ENCODE data around the gene ITGA5. TPM values are rescaled to one million over a fixed set of nuclear protein-coding genes. Genes with fewer than 3 reads are reported as not detected.

Gene ITGA5
- total RNA-seq, 1 experiment from 2014 or later: 8.0 TPM

DNA sequence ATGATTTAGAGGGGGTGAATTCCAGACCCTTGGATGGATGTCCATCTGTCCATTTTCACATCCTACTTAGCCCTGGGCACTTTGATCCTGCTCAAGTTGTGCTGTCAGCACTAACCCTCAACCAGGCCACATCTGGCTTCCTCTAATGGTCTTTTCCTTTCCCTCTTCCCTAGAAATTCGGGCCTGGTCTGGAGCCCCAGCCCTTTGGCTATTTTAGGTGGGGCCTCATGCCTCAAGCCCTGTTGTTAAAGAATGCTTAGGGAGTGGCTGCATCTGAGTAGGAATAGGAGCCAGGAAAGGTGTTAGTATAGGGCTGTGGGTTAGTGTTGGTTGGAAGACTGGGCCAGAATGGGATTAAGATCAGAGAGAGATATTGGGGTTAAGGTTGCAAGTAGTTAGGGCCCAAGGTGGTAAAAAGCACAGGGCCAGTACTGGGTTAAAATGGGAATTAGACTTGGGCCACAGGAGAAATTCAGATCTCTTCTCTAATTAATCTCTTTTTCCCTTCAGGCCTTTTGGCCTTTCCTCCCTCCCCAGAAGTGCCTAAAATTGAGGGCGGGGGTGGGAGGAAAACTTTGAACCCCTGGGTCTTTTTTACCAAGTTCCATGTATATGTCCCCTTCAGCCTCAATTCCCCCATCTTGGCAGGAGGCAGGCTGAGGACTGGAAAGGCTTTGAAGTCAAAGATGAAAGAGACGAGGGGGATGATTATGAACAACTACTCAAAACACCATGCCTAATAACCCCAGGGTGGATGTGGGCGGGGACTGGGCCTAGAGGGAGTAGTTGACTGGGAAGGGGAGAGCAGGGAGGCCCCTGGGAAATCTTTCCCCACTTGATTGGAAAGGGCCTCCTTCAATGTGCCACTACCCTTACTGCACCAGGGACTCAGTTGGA, 30.6 kb downstream of the ITGA5 start:
- BruUV-seq (replicated peaks): no TSS peak
- CTCF ChIA-PET: interaction anchor here (0.6 to 1.8 kb wide), 6 partner anchors 9 to 1970 kb away, joined by 4 to 8 read pairs (median 5); partner anchors contain the start of gene COPZ1
- H3K27ac Mint-ChIP-seq (ENCODE audit: unreplicated experiment): no peak overlapping the region
- TF ChIP-seq, protein P1, sequence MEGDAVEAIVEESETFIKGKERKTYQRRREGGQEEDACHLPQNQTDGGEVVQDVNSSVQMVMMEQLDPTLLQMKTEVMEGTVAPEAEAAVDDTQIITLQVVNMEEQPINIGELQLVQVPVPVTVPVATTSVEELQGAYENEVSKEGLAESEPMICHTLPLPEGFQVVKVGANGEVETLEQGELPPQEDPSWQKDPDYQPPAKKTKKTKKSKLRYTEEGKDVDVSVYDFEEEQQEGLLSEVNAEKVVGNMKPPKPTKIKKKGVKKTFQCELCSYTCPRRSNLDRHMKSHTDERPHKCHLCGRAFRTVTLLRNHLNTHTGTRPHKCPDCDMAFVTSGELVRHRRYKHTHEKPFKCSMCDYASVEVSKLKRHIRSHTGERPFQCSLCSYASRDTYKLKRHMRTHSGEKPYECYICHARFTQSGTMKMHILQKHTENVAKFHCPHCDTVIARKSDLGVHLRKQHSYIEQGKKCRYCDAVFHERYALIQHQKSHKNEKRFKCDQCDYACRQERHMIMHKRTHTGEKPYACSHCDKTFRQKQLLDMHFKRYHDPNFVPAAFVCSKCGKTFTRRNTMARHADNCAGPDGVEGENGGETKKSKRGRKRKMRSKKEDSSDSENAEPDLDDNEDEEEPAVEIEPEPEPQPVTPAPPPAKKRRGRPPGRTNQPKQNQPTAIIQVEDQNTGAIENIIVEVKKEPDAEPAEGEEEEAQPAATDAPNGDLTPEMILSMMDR (IDR thresholded peaks at IDR 0.05; ENCODE audit: unreplicated experiment): no peak
- intact Hi-C loops (cut with micrococcal nuclease; ENCODE audit: unreplicated experiment): no loop called here
- no peaks in the 10 kb centered on the region for H3K36me3 Mint-ChIP-seq (ENCODE audit: insufficient read depth, unreplicated experiment)
- DNase-seq: no peak
- H3K9me3 Mint-ChIP-seq (ENCODE audit: low read depth, unreplicated experiment): no peaks in the 10 kb centered on the region
- H3K4me1 Mint-ChIP-seq (ENCODE audit: low read depth, unreplicated experiment): peaks cover 25% of the 10 kb centered on the region
- no peak overlapping the region for H3K4me3 Mint-ChIP-seq (ENCODE audit: low read depth, unreplicated experiment)
- peaks cover 24% of the 10 kb centered on the region for H3K27me3 Mint-ChIP-seq (ENCODE audit: unreplicated experiment)

DNA sequence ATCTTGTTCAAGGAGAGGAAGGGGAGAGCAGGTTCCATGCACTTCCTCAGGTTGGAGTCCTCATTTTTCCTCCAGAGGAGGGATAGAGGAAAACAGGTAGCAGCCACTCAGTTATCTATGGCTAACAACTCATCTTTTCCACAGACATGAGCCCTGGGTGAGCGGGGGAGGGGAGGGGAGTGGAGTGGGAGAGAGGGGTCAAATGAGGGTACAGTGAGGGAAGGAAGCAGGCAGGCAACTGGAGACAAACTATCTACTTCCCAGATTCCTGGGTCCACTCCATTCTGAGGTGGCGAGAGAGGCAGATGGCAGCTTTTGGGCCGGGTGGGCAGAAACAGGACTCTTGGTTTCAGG, 32.0 kb downstream of the ITGA5 start:
- Mint-ChIP-seq H3K36me3 (ENCODE audit: insufficient read depth, unreplicated experiment) (no peaks in the 10 kb centered on the region), H3K4me3 (ENCODE audit: low read depth, unreplicated experiment) (no peak overlapping the region), H3K27me3 (ENCODE audit: unreplicated experiment) (peaks cover 10% of the 10 kb centered on the region), H3K9me3 (ENCODE audit: low read depth, unreplicated experiment) (no peaks in the 10 kb centered on the region), H3K4me1 (ENCODE audit: low read depth, unreplicated experiment) (peaks cover 25% of the 10 kb centered on the region), H3K27ac (ENCODE audit: unreplicated experiment) (no peak overlapping the region)
- TF ChIP-seq, protein P1 (IDR thresholded peaks at IDR 0.05; ENCODE audit: unreplicated experiment): no peak
- intact Hi-C loops (cut with micrococcal nuclease; ENCODE audit: unreplicated experiment): no loop called here
- DNase-seq: no peak
- CTCF ChIA-PET: interaction anchor here (1.4 to 1.8 kb wide), 4 partner anchors 12 to 135 kb away, joined by 3 to 8 read pairs (median 4); no protein-coding TSS in a partner anchor
- BruUV-seq (replicated peaks): no TSS peak

DNA sequence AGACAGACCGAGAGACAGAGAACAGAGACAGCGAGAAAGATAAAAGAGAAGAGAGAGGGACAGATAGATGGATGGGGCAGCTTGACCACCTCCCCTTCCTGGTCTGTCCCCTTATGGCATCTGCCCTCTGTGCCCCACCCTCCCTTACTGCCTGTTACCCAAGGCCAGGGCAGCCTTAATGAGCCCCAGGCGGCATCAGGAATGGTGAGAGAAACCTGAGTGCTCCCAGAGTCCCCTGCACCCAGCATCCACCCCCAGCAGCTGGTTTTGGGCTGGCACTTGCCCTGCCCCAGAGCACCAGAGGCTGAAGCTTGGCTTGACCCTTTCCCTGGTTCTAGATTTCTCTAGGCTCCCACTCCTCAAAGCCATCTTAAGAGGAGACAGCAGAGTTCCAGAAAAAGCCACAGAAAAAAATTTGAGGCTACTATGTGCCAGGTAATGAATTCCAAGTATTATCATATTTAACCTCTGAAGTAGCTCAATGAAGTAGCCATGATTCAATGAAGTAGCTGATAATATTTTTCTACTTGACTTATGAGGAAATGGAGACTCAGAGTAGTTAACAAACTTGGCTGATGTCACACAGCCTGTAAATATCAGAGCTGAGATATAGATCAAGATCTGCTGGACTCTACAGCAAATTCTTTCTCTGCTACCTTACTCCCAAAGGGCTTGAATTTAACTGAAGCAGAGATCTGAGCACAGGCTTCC, 32.5 kb downstream of the ITGA5 start:
- Mint-ChIP-seq H3K4me1 (ENCODE audit: low read depth, unreplicated experiment) (peaks cover 25% of the 10 kb centered on the region), H3K9me3 (ENCODE audit: low read depth, unreplicated experiment) (no peaks in the 10 kb centered on the region), H3K27me3 (ENCODE audit: unreplicated experiment) (peaks cover 5% of the 10 kb centered on the region), H3K36me3 (ENCODE audit: insufficient read depth, unreplicated experiment) (no peaks in the 10 kb centered on the region), H3K27ac (ENCODE audit: unreplicated experiment) (no peak overlapping the region), H3K4me3 (ENCODE audit: low read depth, unreplicated experiment) (no peak overlapping the region)
- DNase-seq: no peak
- no TSS peak for BruUV-seq (replicated peaks)
- TF ChIP-seq, protein P1 (IDR thresholded peaks at IDR 0.05; ENCODE audit: unreplicated experiment): no peak
- CTCF ChIA-PET: interaction anchor here (1.4 to 1.8 kb wide), 4 partner anchors 13 to 135 kb away, joined by 3 to 8 read pairs (median 4); no protein-coding TSS in a partner anchor
- intact Hi-C loops (cut with micrococcal nuclease; ENCODE audit: unreplicated experiment): no loop called here

DNA sequence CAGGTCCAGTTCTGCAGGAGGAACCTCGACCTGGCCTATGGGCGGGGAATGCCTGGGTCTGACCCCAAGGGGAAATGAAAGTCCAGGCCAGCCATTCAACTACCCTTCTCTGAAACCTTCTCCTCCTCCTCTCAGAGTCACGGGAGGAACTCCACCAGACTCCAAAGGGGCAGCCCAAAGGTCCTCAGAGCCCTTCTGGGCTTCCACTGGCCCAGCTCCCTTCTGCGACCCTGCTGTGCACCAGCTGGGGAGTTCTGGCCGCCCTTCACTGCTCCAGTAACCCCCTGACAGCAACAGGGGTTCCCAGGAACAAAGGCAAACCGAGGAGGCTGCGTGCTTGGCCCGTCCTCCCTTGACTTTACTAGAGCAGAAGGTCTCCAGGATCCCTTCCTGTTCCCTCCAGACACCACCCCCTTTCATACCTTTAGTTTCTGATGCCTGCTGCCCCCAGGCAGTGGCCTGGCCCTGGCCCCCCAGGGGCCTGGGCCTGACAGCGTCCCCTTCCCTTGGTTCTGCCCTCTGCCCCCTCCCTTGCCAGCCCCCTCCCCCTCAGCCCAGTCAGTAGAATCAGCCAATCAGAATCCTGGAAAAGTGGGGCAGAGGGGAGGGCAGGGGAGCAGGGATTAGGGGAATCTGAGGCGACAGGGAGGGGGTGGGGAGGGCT, 33.7 kb downstream of the ITGA5 start:
- H3K4me3 Mint-ChIP-seq (ENCODE audit: low read depth, unreplicated experiment): no peak overlapping the region
- intact Hi-C loops (cut with micrococcal nuclease; ENCODE audit: unreplicated experiment): no loop called here
- H3K27me3 Mint-ChIP-seq (ENCODE audit: unreplicated experiment): no peaks in the 10 kb centered on the region
- TF ChIP-seq, protein P1 (IDR thresholded peaks at IDR 0.05; ENCODE audit: unreplicated experiment): no peak
- BruUV-seq (replicated peaks): no TSS peak
- H3K36me3 Mint-ChIP-seq (ENCODE audit: insufficient read depth, unreplicated experiment): no peaks in the 10 kb centered on the region
- no peak overlapping the region for H3K27ac Mint-ChIP-seq (ENCODE audit: unreplicated experiment)
- H3K4me1 Mint-ChIP-seq (ENCODE audit: low read depth, unreplicated experiment): peaks cover 25% of the 10 kb centered on the region
- no peak for DNase-seq
- no peaks in the 10 kb centered on the region for H3K9me3 Mint-ChIP-seq (ENCODE audit: low read depth, unreplicated experiment)
- CTCF ChIA-PET: interaction anchor here (1.4 kb wide), 1 partner anchor 134 kb away, joined by 3 read pairs; no protein-coding TSS in a partner anchor
